Esophagus muscularis mucosa (tissue), 4 donors: Measurements from ENCODE around the gene MYO1F.
"Not testable (repeated sequence)": the region's sequence is repeated elsewhere in the genome, so short reads cannot be mapped to it uniquely, and the experiment has no call there.

Source experiments
- CTCF ChIP-seq, 3 experiments: fragments of 200-600 bp in 2 of 3; fragments of 450-650 bp in 1 of 3; sonication (generic) in 2 of 3; IDR thresholded peaks; one replicate each; pipeline ENCODE4 v1.5.1; 2017 to 2019; ENCODE audit warnings: antibody characterized with exemption in 3 of 3, mild to moderate bottlenecking in 2 of 3, moderate library complexity in 1 of 3
- EP300 ChIP-seq: sonication (generic); formaldehyde crosslinking; IDR thresholded peaks from one replicate; pipeline ENCODE4 v1.6.1; 2017; ENCODE audit warnings: antibody characterized with exemption
- POLR2A ChIP-seq: fragments of 450-650 bp; IDR thresholded peaks from one replicate; pipeline ENCODE4 v1.6.1; 2017; ENCODE audit warnings: antibody characterized with exemption, moderate library complexity, mild to moderate bottlenecking, low read depth

- TF ChIP-seq CTCF (IDR thresholded peaks at IDR 0.05); EP300; POLR2A: not testable (repeated sequence)
These were observed 23.5 kb downstream of the MYO1F start for GRCh38 chr19:8553729-8554128.
